ENCODE results near the gene BICC1.
"Not testable (repeated sequence)": the region's sequence is repeated elsewhere in the genome, so short reads cannot be mapped to it uniquely, and the experiment has no call there.

Gene BICC1

GRCh38 chr10:58833771-58834561 is 321.3 kb downstream of the BICC1 start:
- DNase-seq: no peak

GRCh38 chr10:58836176-58836700 is 323.6 kb downstream of the BICC1 start:
- DNase-seq: no peak

- no peak for DNase-seq
Measured at GRCh38 chr10:58836991-58837575, 324.4 kb downstream of the BICC1 start.

- DNase-seq: no peak
Measured at GRCh38 chr10:58837826-58838225, 325.2 kb downstream of the BICC1 start.

GRCh38 chr10:58838561-58839208 is 326.0 kb downstream of the BICC1 start:
- no peak for DNase-seq

GRCh38 chr10:58839771-58840170 is 327.1 kb downstream of the BICC1 start:
- DNase-seq: no peak

GRCh38 chr10:58840840-58841435 is 328.3 kb downstream of the BICC1 start:
- DNase-seq: no peak

GRCh38 chr10:58842860-58843376 is 330.2 kb downstream of the BICC1 start:
- no peak for DNase-seq

GRCh38 chr10:58843760-58844159 is 331.1 kb downstream of the BICC1 start:
- DNase-seq: no peak

- no peak for DNase-seq
Measured at GRCh38 chr10:58844680-58845079, 332.0 kb downstream of the BICC1 start.

GRCh38 chr10:58846856-58847255 is 334.2 kb downstream of the BICC1 start:
- DNase-seq: no peak

GRCh38 chr10:58851606-58852005 is 338.9 kb downstream of the BICC1 start:
- no peak for DNase-seq

GRCh38 chr10:58853668-58854067 is 341.0 kb downstream of the BICC1 start:
- DNase-seq: no peak

GRCh38 chr10:58854811-58855210 is 342.1 kb downstream of the BICC1 start:
- DNase-seq: no peak

GRCh38 chr10:58856508-58857240 is 344.0 kb downstream of the BICC1 start:
- DNase-seq: no peak

- no peak for DNase-seq
Measured at GRCh38 chr10:58857251-58857805, 344.7 kb downstream of the BICC1 start.

GRCh38 chr10:58858123-58858522 is 345.5 kb downstream of the BICC1 start:
- not testable (repeated sequence) for DNase-seq

GRCh38 chr10:58859526-58859925 is 346.9 kb downstream of the BICC1 start:
- no peak for DNase-seq

GRCh38 chr10:58867683-58868082 is 355.0 kb downstream of the BICC1 start:
- no peak for DNase-seq

GRCh38 chr10:58868736-58869435 is 356.2 kb downstream of the BICC1 start:
- no peak for DNase-seq

GRCh38 chr10:58870070-58870469 is 357.4 kb downstream of the BICC1 start:
- no peak for DNase-seq

Data from stimulated activated CD4-positive, alpha-beta T cell treated with anti-CD3 and anti-CD28 coated beads, Interleukin-2, amount 100 ng/mL, for 48 hours (primary cell).